ENCODE results near the gene TMEM232.

GRCh38 chr5:110726249-110727024 lies at the start of gene TMEM232:
- TF ChIP-seq ELF4 (CRISPR knock-in tag; IDR thresholded peaks at IDR 0.05) (no peak), SLC30A9 (CRISPR knock-in tag; IDR thresholded peaks at IDR 0.05) (no peak), CTCF (IDR thresholded peaks at IDR 0.05 in 2 of 3, conservative IDR thresholded peaks at IDR 0.05 in 1 of 3; ENCODE audit: insufficient read depth in 2 of 3, low read depth in 1 of 3, low read length in 3 of 3) (no peak), POLR2A (conservative IDR thresholded peaks at IDR 0.05) (no peak), BACH1 (tag; IDR thresholded peaks at IDR 0.05) (no peak), USF2 (CRISPR knock-in tag; IDR thresholded peaks at IDR 0.05) (peak; percentile 93), ETV6 (IDR thresholded peaks at IDR 0.05; ENCODE audit: borderline replicate concordance in 1 of 2, low read depth in 2 of 2, low read length in 1 of 2) (no peak), ETV6 (CRISPR knock-in tag; IDR thresholded peaks at IDR 0.05; ENCODE audit: borderline replicate concordance) (no peak)
